Measurements from ENCODE around the gene PTPRA.

The PTPRA gene

DNA sequence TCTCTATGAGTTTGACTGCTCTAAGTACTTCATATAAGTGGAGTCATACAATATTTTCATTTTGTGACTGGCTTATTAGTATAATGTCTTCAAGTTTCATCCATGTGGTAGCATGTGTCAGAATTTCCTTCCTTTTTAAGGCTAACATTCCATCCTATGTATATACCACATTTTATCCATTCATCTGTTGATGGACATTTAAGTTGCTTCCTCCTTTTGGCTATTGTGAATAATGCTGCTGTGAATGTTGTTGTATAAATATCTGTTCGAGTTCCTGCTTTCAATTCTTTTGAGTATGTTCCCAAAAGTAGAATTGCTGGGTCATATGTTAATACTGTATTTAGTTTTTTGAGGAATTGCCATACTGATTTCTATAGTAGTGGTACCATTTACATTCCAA lies 79.5 kb downstream of the PTPRA start:
- H3K36me3 ChIP-seq (ENCODE audit: control insufficient read depth, insufficient read depth, low read length): peaks cover 20% of the 10 kb centered on the region
- H3K4me1 ChIP-seq (ENCODE audit: control insufficient read depth, insufficient read depth, low read length, poor library complexity, severe bottlenecking): no peaks in the 10 kb centered on the region
- H3K9me3 ChIP-seq (ENCODE audit: control insufficient read depth, low read length): no peaks in the 10 kb centered on the region
- H3K4me3 ChIP-seq (ENCODE audit: insufficient read depth, low read depth, low read length, poor library complexity, severe bottlenecking): no peak overlapping the region
- DNase-seq: no peak
- no peaks in the 10 kb centered on the region for H3K27me3 ChIP-seq (replicated peaks; ENCODE audit: control insufficient read depth, insufficient read depth, low read length, poor library complexity, severe bottlenecking)
- no peak overlapping the region for H3K27ac ChIP-seq (ENCODE audit: insufficient read depth, low read length, poor library complexity, severe bottlenecking)

DNA sequence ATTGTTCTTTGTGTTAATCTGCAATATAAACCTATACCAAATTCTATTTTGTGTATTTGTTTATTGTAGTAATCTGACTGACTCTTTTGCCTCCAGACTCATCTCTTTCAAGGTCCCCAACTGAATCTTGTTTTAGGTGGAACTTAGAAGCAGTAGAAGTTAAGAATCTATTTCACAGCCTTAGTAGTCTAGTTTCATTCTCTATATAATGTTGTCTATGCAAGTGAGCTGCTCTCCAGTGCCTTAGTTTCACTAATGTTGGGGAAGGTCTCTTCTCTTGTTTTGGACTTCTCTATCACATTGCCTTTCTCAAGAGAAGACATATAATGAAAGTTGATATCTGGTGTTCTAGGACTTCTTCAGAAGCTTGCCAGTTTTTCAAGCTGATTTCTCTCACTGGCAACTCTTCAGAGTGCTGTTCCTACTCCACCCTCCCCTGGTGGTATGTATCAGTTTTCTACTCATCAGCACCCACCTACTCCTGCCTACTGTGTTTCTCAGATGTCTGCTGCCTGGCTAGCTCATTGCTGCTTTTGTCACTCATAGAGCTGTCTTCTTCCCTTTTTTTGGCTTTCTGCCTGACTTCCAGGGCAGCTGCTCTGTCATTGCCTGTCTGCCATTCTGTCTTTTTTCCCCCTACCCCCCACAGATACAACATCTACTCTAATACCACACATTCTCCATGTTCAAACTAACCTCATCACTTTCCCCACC lies 82.1 kb downstream of the PTPRA start:
- Histone ChIP-seq H3K36me3 (ENCODE audit: control insufficient read depth, insufficient read depth, low read length) (peaks cover 17% of the 10 kb centered on the region), H3K27ac (ENCODE audit: insufficient read depth, low read length, poor library complexity, severe bottlenecking) (no peak overlapping the region), H3K9me3 (ENCODE audit: control insufficient read depth, low read length) (no peaks in the 10 kb centered on the region), H3K4me3 (ENCODE audit: insufficient read depth, low read depth, low read length, poor library complexity, severe bottlenecking) (no peak overlapping the region), H3K4me1 (ENCODE audit: control insufficient read depth, insufficient read depth, low read length, poor library complexity, severe bottlenecking) (no peaks in the 10 kb centered on the region), H3K27me3 (replicated peaks; ENCODE audit: control insufficient read depth, insufficient read depth, low read length, poor library complexity, severe bottlenecking) (no peaks in the 10 kb centered on the region)
- DNase-seq: no peak

DNA sequence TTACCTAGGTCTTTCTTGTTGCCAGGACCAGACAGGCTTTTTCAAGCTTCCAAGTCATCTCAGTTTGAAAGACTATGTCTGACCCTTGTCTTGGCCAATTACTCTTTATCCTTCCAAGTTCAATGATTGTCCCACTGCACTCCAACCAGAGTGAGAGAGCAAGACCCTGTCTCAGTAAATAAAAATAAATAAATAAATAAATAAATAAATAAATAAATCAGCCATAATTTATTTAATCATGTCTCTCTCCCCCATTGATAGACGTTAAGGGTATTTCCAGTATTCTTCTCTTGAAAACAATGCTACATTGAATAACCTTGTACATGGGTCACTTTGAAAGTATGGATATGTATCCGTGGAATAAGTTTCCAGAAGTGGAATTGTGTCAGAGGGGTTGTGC lies 83.2 kb downstream of the PTPRA start:
- Histone ChIP-seq H3K4me3 (ENCODE audit: insufficient read depth, low read depth, low read length, poor library complexity, severe bottlenecking) (no peak overlapping the region), H3K4me1 (ENCODE audit: control insufficient read depth, insufficient read depth, low read length, poor library complexity, severe bottlenecking) (no peaks in the 10 kb centered on the region), H3K9me3 (ENCODE audit: control insufficient read depth, low read length) (no peaks in the 10 kb centered on the region), H3K36me3 (ENCODE audit: control insufficient read depth, insufficient read depth, low read length) (peaks cover 9% of the 10 kb centered on the region), H3K27me3 (replicated peaks; ENCODE audit: control insufficient read depth, insufficient read depth, low read length, poor library complexity, severe bottlenecking) (no peaks in the 10 kb centered on the region), H3K27ac (ENCODE audit: insufficient read depth, low read length, poor library complexity, severe bottlenecking) (no peak overlapping the region)
- no peak for DNase-seq

DNA sequence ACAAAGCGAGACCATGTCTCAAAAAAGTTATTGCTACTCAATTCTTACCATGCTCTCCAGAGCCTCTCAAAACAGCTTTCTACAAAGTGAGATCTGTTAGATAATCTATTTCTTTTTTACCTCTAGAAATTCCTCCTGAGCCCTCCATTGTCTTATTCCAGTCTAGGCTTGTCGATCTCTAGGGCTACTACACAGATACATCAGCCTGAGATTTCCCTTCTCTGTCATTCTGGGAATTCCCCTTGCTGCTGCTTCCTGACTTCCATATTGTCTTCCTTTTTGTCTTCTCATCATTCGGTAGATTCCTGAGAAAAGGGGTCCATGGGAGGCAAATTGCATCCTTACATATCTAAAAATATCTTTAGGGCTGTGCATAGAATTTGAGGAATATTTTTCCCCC lies 94.6 kb downstream of the PTPRA start:
- Histone ChIP-seq H3K27me3 (replicated peaks; ENCODE audit: control insufficient read depth, insufficient read depth, low read length, poor library complexity, severe bottlenecking) (no peaks in the 10 kb centered on the region), H3K4me3 (ENCODE audit: insufficient read depth, low read depth, low read length, poor library complexity, severe bottlenecking) (no peak overlapping the region), H3K9me3 (ENCODE audit: control insufficient read depth, low read length) (no peaks in the 10 kb centered on the region), H3K27ac (ENCODE audit: insufficient read depth, low read length, poor library complexity, severe bottlenecking) (no peak overlapping the region), H3K4me1 (ENCODE audit: control insufficient read depth, insufficient read depth, low read length, poor library complexity, severe bottlenecking) (no peaks in the 10 kb centered on the region), H3K36me3 (ENCODE audit: control insufficient read depth, insufficient read depth, low read length) (peaks cover 14% of the 10 kb centered on the region)
- DNase-seq: no peak

DNA sequence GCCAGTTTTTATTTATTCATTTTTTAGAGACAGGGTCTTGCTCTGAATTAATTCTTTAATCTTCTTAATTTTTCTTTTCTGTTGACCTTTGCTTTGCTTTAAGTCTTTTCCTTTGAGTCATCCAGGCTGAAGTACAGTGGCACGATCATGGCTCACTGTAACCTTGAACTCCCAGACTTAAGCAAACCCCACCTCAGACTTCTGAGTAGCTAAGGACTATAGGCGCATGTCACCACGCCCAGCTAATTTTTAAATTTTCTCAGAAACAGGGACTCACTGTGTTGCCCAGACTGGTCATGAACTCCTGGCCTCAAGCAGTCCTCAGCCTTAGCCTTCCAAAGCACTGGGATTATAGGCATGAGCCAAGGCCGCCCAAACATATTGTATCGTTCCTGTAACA lies 98.8 kb downstream of the PTPRA start:
- Histone ChIP-seq H3K27me3 (replicated peaks; ENCODE audit: control insufficient read depth, insufficient read depth, low read length, poor library complexity, severe bottlenecking) (no peaks in the 10 kb centered on the region), H3K27ac (ENCODE audit: insufficient read depth, low read length, poor library complexity, severe bottlenecking) (no peak overlapping the region), H3K4me3 (ENCODE audit: insufficient read depth, low read depth, low read length, poor library complexity, severe bottlenecking) (no peak overlapping the region), H3K9me3 (ENCODE audit: control insufficient read depth, low read length) (no peaks in the 10 kb centered on the region), H3K4me1 (ENCODE audit: control insufficient read depth, insufficient read depth, low read length, poor library complexity, severe bottlenecking) (no peaks in the 10 kb centered on the region), H3K36me3 (ENCODE audit: control insufficient read depth, insufficient read depth, low read length) (peaks cover 9% of the 10 kb centered on the region)
- no peak for DNase-seq

DNA sequence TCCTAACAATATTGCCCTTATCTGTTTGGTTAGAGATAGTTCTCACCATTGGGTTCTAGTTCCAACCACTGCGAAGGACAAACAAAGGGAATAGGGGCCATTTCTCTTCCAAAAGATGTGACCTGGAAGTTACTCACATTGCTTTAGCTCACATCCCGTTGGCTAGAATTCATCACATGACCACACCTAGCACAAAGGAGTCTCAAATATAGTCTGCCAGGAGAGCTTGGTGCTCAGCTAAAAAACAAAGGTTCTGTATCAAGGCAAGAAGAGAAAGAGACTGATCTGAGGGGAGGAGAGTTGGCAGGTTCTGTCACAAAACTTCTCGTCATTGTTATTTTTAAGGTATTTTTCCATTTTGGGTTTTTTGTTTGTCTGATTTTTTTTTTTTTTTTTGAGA lies 100.3 kb downstream of the PTPRA start:
- Histone ChIP-seq H3K4me3 (ENCODE audit: insufficient read depth, low read depth, low read length, poor library complexity, severe bottlenecking) (no peak overlapping the region), H3K36me3 (ENCODE audit: control insufficient read depth, insufficient read depth, low read length) (peaks cover 9% of the 10 kb centered on the region)

DNA sequence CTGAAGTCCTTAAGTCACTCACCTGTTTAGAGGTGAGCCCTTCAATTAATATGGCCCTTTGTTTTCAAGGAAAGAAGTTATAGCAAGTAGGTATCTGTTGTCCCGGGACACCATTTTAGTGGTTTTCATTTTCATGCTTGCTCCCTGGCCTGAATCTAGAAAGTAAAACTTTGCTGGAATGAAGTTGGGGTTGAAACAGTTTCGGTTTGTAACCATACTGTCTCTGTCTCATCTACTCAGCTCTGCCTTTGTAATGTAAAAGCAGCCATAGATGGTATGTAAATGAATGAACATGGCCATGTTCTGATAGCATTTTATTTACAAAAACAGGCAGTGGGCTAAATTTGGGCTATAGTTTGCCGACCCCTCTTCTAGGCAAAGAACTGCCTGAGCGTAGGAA lies 105.2 kb downstream of the PTPRA start:
- H3K36me3 ChIP-seq (ENCODE audit: control insufficient read depth, insufficient read depth, low read length): peaks cover 8% of the 10 kb centered on the region

More for the DNA sequence above, 100.3 kb downstream of the PTPRA start:
- H3K4me1 ChIP-seq (ENCODE audit: control insufficient read depth, insufficient read depth, low read length, poor library complexity, severe bottlenecking): no peaks in the 10 kb centered on the region
- H3K9me3 ChIP-seq (ENCODE audit: control insufficient read depth, low read length): no peaks in the 10 kb centered on the region
- no peak for DNase-seq
- H3K27ac ChIP-seq (ENCODE audit: insufficient read depth, low read length, poor library complexity, severe bottlenecking): no peak overlapping the region
- no peaks in the 10 kb centered on the region for H3K27me3 ChIP-seq (replicated peaks; ENCODE audit: control insufficient read depth, insufficient read depth, low read length, poor library complexity, severe bottlenecking)

DNA sequence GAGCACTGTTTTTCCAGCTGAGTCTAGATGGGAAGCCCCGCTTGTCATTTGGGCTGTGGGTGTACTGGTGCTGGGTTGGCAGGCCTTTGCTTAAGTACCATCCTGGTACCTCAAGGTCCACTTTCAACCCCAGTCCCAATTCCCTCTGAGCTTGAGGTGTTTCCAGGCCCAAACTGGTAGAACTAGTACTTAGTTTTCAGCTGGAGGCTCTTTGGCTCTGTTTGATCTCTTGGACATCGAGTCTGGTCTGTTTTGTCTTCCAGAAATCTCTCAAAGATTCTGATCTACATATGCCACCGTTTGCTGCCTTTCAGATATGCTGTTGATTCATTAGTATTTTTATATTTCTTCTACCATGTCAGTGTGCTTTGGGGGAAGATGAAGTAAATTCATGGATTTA lies 108.4 kb downstream of the PTPRA start:
- no peaks in the 10 kb centered on the region for H3K27me3 ChIP-seq (replicated peaks; ENCODE audit: control insufficient read depth, insufficient read depth, low read length, poor library complexity, severe bottlenecking)
- H3K36me3 ChIP-seq (ENCODE audit: control insufficient read depth, insufficient read depth, low read length): peaks cover 20% of the 10 kb centered on the region
- no peaks in the 10 kb centered on the region for H3K4me1 ChIP-seq (ENCODE audit: control insufficient read depth, insufficient read depth, low read length, poor library complexity, severe bottlenecking)
- H3K9me3 ChIP-seq (ENCODE audit: control insufficient read depth, low read length): no peaks in the 10 kb centered on the region
- DNase-seq: no peak
- H3K4me3 ChIP-seq (ENCODE audit: insufficient read depth, low read depth, low read length, poor library complexity, severe bottlenecking): no peak overlapping the region
- no peak overlapping the region for H3K27ac ChIP-seq (ENCODE audit: insufficient read depth, low read length, poor library complexity, severe bottlenecking)

More for the DNA sequence above, 105.2 kb downstream of the PTPRA start:
- no peaks in the 10 kb centered on the region for H3K27me3 ChIP-seq (replicated peaks; ENCODE audit: control insufficient read depth, insufficient read depth, low read length, poor library complexity, severe bottlenecking)
- DNase-seq: no peak
- no peaks in the 10 kb centered on the region for H3K9me3 ChIP-seq (ENCODE audit: control insufficient read depth, low read length)
- H3K27ac ChIP-seq (ENCODE audit: insufficient read depth, low read length, poor library complexity, severe bottlenecking): no peak overlapping the region
- H3K4me3 ChIP-seq (ENCODE audit: insufficient read depth, low read depth, low read length, poor library complexity, severe bottlenecking): no peak overlapping the region
- H3K4me1 ChIP-seq (ENCODE audit: control insufficient read depth, insufficient read depth, low read length, poor library complexity, severe bottlenecking): no peaks in the 10 kb centered on the region

DNA sequence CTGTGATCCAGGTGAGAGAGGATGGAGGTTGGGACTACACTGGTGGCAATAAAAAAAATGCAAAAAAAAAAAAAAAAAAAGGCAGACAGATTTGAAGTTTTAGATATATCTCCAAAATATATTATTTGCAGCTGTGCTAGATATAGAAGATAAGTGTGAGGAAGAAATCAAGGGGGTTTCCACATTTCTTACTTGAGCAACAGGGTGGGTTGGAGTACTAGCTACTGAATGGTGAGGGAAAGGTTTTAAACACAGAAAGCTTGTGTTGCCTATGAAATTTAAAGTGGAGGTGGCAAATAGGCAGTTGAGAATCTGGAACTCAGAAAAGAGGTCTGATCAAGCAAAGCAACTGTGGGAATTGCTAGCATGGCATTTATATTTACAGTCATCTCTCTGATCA lies 110.2 kb downstream of the PTPRA start:
- no peak overlapping the region for H3K27ac ChIP-seq (ENCODE audit: insufficient read depth, low read length, poor library complexity, severe bottlenecking)
- H3K36me3 ChIP-seq (ENCODE audit: control insufficient read depth, insufficient read depth, low read length): peaks cover 38% of the 10 kb centered on the region
- no peak overlapping the region for H3K4me3 ChIP-seq (ENCODE audit: insufficient read depth, low read depth, low read length, poor library complexity, severe bottlenecking)
- no peak for DNase-seq
- no peaks in the 10 kb centered on the region for H3K4me1 ChIP-seq (ENCODE audit: control insufficient read depth, insufficient read depth, low read length, poor library complexity, severe bottlenecking)
- H3K9me3 ChIP-seq (ENCODE audit: control insufficient read depth, low read length): no peaks in the 10 kb centered on the region
- no peaks in the 10 kb centered on the region for H3K27me3 ChIP-seq (replicated peaks; ENCODE audit: control insufficient read depth, insufficient read depth, low read length, poor library complexity, severe bottlenecking)

DNA sequence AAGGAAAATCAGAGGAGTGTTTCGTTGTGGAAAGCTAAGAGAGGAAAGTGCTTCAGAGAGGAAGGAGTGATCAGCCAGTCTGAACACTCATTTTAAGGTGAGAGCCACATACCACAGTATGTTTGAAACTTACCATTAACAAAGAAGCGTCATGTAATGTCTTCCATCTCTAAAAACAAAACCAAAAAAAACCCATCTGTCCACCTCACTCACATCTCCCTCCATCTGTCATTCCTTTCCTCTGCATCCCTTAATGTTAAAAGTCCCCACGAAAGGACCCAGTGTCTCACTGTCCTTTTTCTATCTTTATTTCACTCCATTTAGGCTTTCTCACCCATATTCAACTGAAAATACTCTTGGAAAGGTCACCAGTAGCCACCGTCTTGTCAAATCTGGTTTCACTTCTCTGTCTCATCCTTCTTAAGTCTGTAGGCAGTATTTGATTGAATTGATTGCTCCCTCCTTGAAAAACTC lies 110.8 kb downstream of the PTPRA start:
- no peak for DNase-seq
- H3K9me3 ChIP-seq (ENCODE audit: control insufficient read depth, low read length): no peaks in the 10 kb centered on the region
- H3K4me3 ChIP-seq (ENCODE audit: insufficient read depth, low read depth, low read length, poor library complexity, severe bottlenecking): no peak overlapping the region
- H3K27ac ChIP-seq (ENCODE audit: insufficient read depth, low read length, poor library complexity, severe bottlenecking): no peak overlapping the region
- H3K4me1 ChIP-seq (ENCODE audit: control insufficient read depth, insufficient read depth, low read length, poor library complexity, severe bottlenecking): no peaks in the 10 kb centered on the region
- H3K36me3 ChIP-seq (ENCODE audit: control insufficient read depth, insufficient read depth, low read length): peaks cover 44% of the 10 kb centered on the region
- no peaks in the 10 kb centered on the region for H3K27me3 ChIP-seq (replicated peaks; ENCODE audit: control insufficient read depth, insufficient read depth, low read length, poor library complexity, severe bottlenecking)

All from effector memory CD4-positive, alpha-beta T cell (primary cell).